SK-N-MC (cell line): ENCODE data around the gene KAZN.

Source experiments
- EZH2 ChIP-seq: fragments of 200-600 bp; sonication (generic); IDR thresholded peaks from one replicate; pipeline ENCODE4 v1.6.1; 2017; ENCODE audit warnings: antibody characterized with exemption
- FOXP2 ChIP-seq: optimal IDR thresholded peaks from 2 replicates; pipeline ENCODE3; 2011; ENCODE audit warnings: mild to moderate bottlenecking, moderate library complexity; ENCODE audit not compliant: insufficient read depth; ENCODE audit errors: extremely low read length, control extremely low read depth
- POLR2AphosphoS5 ChIP-seq: IDR thresholded peaks from 2 replicates; pipeline ENCODE4 v1.6.1; 2012; ENCODE audit warnings: mild to moderate bottlenecking, low read depth, low read length, borderline replicate concordance

GRCh38 chr1:14663773-14664172, 65.3 kb downstream of the KAZN start:
- no peak for TF ChIP-seq EZH2
- no peak for TF ChIP-seq POLR2AphosphoS5
- TF ChIP-seq FOXP2: no peak
